GM13977 (cell line): ENCODE results near the gene HOMER2.

Experiments used
- DNase-seq: peaks from one replicate; pipeline ENCODE4 v3.0.0; 2012; ENCODE audit warnings: low spot score
- CTCF ChIP-seq: IDR thresholded peaks from 2 replicates; pipeline ENCODE4 v1.5.1; 2012; ENCODE audit warnings: mild to moderate bottlenecking, control low read depth; ENCODE audit not compliant: insufficient read depth; ENCODE audit errors: extremely low read depth, missing control alignments
- in situ Hi-C: fragments of 300-500 bp; cut with MboI; formaldehyde crosslinking; loops from one replicate; pipeline ENCODE4 v1.12.0; 2022; ENCODE audit warnings: low sequenced_read_pairs, low pct_unique_long_range_greater_than_20kb, mixed read lengths, inconsistent platforms; ENCODE audit not compliant: unreplicated experiment

The HOMER2 gene

GRCh38 chr15:82852941-82853561 is 99.5 kb downstream of the HOMER2 start:
- no peak for TF ChIP-seq CTCF
- DNase-seq: no peak
- in situ Hi-C loops: loop anchor here (10.0 kb wide), 1 partner anchor 132 kb away; the partner anchor contains the start of gene RAMAC

- no peak for TF ChIP-seq CTCF
- DNase-seq: no peak
- in situ Hi-C loops: loop anchor here (10.0 kb wide), 1 partner anchor 133 kb away; the partner anchor contains the start of gene RAMAC
Measured at GRCh38 chr15:82851981-82852511, 100.5 kb downstream of the HOMER2 start.

GRCh38 chr15:82851306-82851850 is 101.1 kb downstream of the HOMER2 start:
- in situ Hi-C loops: loop anchor here (10.0 kb wide), 1 partner anchor 133 kb away; the partner anchor contains the start of gene RAMAC
- TF ChIP-seq CTCF: no peak
- no peak for DNase-seq

GRCh38 chr15:82850731-82851130 is 101.8 kb downstream of the HOMER2 start:
- TF ChIP-seq CTCF: no peak
- DNase-seq: no peak
- in situ Hi-C loops: loop anchor here (10.0 kb wide), 1 partner anchor 134 kb away; the partner anchor contains the start of gene RAMAC

- TF ChIP-seq CTCF: peak; percentile 70
- in situ Hi-C loops: loop anchor here (10.0 to 25.0 kb wide), 2 partner anchors 135 to 313 kb away; partner anchors contain the start of genes RAMAC and RPS17
- DNase-seq: peak; percentile 66
Measured at GRCh38 chr15:82849556-82850512, 102.7 kb downstream of the HOMER2 start.
